ENCODE results near the gene TRIM7.

Gene TRIM7

DNA sequence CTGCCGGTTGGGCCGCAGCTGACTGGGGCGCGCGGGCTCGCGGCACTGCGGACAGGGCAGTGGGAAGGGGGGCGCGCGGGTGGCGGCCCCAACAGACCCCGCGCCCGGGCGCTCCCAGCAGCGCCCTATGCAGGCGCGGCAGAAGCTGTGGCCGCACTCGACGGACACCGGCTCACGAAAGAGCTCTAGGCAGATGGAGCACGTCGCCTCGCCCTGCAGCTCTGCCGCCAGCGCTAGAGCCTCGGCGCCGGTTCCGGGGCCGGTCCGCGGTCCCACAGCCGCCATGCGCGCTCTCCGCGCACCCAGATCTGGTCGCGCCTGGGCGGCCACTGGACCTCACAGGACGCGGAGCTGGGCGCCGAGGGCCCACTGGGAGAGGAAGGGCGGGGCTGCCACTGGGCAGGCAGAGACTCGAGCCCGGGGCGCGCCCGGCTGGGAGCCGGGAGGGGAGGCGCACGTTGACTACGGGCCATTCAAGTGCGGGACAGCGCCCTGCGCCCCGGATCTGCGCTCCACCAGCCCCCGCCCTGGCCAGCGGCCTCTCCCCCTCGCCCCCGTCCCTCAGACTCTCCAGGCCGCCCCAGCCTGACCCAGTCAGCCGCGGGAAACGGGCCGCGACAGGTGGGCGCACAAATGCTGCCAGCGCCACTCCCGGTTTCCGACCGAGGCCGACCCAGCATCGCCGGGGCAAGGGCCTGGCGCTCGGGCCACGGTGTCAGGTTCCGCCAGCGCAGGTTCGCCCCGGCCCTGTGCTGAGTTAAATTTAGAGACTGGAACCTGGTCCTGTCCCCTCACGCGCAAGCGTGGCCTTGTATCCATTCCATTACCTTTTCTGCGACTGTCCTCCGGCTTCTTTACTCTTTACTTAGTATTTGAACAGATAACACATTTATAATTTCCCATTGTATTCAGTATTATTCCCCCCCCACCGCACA is at the start of gene TRIM7:
Gene TRIM7, minus strand, starts transcription at position 371 of the 935 bp plus-strand sequence. Its CDS starts 86 bp downstream, at position 285.
- TF ChIP-seq, protein P1, sequence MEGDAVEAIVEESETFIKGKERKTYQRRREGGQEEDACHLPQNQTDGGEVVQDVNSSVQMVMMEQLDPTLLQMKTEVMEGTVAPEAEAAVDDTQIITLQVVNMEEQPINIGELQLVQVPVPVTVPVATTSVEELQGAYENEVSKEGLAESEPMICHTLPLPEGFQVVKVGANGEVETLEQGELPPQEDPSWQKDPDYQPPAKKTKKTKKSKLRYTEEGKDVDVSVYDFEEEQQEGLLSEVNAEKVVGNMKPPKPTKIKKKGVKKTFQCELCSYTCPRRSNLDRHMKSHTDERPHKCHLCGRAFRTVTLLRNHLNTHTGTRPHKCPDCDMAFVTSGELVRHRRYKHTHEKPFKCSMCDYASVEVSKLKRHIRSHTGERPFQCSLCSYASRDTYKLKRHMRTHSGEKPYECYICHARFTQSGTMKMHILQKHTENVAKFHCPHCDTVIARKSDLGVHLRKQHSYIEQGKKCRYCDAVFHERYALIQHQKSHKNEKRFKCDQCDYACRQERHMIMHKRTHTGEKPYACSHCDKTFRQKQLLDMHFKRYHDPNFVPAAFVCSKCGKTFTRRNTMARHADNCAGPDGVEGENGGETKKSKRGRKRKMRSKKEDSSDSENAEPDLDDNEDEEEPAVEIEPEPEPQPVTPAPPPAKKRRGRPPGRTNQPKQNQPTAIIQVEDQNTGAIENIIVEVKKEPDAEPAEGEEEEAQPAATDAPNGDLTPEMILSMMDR (IDR thresholded peaks at IDR 0.05), result no peak

DNA sequence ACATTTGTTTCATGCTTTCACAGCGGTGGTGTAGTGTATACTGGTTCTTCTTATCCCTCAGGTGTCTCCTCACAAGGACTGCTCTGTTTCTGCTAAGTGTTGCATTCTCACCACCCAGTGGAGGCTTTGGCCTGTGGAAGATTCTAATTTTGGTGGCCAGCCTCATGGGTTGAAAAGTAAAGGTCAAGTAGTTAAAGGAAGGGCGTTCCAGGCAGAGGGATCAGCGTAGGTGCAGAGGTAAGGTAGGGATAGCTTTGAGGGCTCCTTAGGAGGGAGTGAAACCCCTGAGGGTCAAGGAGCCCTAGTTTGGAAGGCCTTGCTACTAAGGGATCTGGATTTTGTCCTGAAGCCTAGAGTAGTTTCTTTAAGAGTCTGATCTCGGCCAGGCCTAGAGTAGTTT is 43.3 kb upstream of the TRIM7 start:
- TF ChIP-seq, protein P1 (IDR thresholded peaks at IDR 0.05), result no peak

DNA sequence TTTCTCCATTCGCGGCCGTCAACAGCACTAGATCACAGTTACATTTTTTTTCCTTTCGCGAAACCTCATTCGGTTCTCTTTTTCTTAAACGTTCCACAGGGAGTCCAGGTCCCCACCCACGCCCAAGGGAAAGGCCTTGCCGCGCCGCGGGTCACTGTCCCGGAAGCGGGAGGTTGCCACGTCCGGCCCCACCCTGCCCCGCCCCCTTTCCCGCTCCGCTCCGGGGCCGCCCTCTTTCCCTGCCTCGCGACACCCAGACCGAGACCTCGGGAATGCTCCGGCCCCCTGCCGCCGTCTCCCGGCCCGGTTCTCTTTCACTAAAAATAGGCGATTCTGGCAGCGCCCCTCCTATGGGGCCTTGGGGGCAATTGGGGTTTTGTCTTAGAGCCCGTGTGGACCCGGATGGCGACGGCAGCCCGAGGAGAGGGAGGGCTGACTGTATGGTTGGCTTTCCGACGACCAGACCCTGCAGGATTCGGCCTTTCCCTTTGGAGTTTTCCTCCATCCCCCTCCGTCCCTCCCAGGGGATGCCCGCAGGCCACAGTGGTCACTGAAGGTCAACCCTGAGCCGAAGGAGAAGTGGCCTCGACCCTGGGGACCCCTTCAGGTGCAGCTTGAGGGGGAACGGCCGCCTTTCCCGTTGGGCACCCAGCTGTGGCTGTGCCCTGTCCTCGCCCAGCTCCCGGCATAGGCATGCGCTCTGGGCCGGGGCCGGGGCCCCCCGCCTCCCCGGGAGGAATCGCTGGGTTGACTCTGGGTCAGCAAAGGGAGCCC is 41.5 kb upstream of the TRIM7 start:
- TF ChIP-seq, protein P1 (IDR thresholded peaks at IDR 0.05), result no peak

DNA sequence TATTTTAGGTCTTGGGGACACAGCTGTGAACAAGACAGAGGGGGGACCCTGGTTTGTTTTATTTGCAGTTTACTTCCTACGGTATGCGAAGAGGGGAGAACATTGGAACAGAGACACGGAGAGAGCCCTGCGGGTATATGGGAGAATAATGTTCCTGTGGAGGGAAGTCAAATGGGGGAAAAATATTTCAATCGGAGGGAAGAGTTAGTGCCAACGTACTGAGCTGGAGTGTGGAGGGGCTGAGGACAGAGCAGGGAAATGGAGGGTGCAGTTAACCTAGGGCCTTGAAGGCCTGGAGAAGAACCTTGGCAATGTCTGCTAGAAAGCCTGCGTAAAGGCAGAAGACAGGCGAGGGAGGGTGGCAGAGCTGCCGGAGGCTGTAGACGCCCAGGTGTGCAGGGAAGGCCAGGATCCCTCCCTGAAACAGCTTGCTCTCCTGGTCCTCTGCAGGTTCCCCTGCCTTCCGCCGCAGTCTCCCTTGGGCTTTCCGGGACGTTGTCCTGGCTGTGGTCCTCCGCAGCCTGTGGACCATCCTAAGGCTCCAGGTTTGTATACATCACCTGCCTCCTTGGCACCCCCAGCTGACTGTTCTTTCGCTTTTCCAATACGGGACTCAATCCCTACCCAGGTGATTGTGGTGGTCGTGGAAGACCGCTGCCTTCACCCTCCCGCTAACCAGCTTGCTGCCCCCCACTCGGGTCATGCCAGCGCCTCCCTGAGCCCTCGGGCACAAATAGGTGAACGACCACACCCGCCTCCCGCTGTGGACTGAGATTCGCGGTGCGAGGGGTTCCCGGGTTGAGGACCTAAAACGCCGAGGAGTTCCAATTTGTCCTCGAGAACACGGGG is 40.7 kb upstream of the TRIM7 start:
- TF ChIP-seq, protein P1 (IDR thresholded peaks at IDR 0.05), result no peak

DNA sequence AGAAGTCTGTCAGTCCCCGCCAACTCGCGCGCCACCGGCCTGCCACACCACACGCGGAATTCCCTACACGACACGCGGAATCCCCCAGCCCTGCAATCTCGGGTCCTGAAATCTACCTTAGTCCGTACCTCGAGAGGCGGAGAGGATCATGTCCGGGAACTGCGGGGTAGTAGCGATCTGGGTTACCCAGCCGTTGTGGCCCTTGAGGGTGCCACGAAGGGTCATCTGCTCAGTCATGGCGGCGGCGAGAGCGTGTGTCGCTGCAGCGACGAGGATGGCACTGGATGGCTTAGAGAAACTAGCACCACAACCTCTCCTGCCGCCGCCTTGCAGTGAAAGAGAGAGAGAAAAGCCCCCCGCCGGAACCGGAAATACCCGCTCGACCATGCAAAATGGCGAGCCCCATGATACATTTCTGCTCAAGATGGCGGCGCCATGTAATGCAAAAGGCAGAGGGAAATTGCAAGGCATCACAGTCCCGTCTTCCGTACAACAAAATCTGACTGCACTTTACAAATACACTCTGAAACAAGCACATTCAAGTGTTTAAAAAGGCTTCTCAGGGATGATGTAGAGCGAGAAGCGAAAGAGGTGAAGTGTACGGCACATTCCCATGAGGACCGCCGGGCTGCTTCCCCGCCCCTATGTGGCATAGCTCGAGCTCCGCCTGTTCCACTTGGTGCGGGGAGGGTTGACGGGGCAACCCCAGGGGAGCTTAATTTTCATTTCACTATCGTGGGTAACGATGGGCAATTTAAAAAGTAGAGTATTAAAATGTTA is 38.8 kb upstream of the TRIM7 start, which contains the start of gene RACK1:
Gene RACK1, minus strand, starts transcription at position 343 of the 780 bp plus-strand sequence. Its CDS starts 106 bp downstream, at position 237.
- TF ChIP-seq, protein P1 (IDR thresholded peaks at IDR 0.05), result no peak

DNA sequence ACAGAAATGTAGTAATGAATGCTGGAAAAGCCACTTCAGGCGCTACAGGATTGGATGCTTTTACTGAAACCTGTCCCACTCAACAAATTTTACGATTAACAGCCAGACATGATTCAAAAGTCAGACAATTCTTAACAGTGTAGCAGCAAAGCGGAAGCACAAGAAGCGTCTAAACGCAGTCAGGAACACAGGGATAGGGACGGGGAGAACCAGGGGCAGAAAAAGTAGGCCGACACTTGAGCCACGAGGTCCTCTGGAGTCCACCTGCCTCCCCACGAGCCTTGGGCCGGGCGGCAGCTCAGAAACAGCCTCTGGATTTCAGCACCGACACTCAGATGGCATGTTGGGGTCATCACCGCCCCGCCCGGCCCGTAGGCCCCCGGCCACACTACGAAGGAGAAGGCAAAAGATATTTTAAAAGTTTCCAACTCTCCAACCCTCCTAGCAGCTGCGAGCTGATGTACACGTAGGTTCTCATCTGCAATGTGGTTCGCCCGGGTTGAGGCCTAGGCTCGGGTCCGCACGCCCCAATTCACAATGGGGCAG is 38.1 kb upstream of the TRIM7 start:
- TF ChIP-seq, protein P1 (IDR thresholded peaks at IDR 0.05), result no peak

Measured in LNCAP (cell line).